ENCODE results near the gene ACACB. TPM values are rescaled to one million over a fixed set of nuclear protein-coding genes. Genes with fewer than 3 reads are reported as not detected.

The ACACB gene
- total and polyA plus RNA-seq, 7 experiments from 2014 or later, result 3.8 to 58.3 (median 30.9) TPM

Other genes starting within 250 kb of the ACACB start
- not detected for gene DAO, start 236.5 kb upstream of the ACACB start, total RNA-seq
- gene DAO, start 236.5 kb upstream of the ACACB start, polyA plus RNA-seq, result not detected
- gene SVOP, start 95.5 kb upstream of the ACACB start, total RNA-seq, result not detected
- gene SVOP, start 95.5 kb upstream of the ACACB start, polyA plus RNA-seq, result not detected
- 10 to 100 TPM in 4 of 5 experiments, 1 to 10 TPM in 1; 7.8 to 15.7 (median 12.9) TPM for gene USP30, start 64.0 kb upstream of the ACACB start, total RNA-seq
- gene USP30, start 64.0 kb upstream of the ACACB start, polyA plus RNA-seq, result 10 to 100 TPM; 11.0 to 15.7 TPM
- 10 to 100 TPM; 13.2 to 21.4 (median 17.6) TPM for gene ALKBH2, start 23.1 kb upstream of the ACACB start, total RNA-seq
- gene ALKBH2, start 23.1 kb upstream of the ACACB start, polyA plus RNA-seq, result 10 to 100 TPM; 18.0 to 23.2 TPM
- gene UNG, start 19.0 kb upstream of the ACACB start, total RNA-seq, result 10 to 100 TPM in 3 of 5 experiments, 1 to 10 TPM in 2; 7.7 to 54.8 (median 13.6) TPM
- 10 to 100 TPM; 21.9 to 34.7 TPM for gene UNG, start 19.0 kb upstream of the ACACB start, polyA plus RNA-seq
- not detected for gene FOXN4, start 192.7 kb downstream of the ACACB start, total RNA-seq
- gene FOXN4, start 192.7 kb downstream of the ACACB start, polyA plus RNA-seq, result not detected
- gene MYO1H, start 231.3 kb downstream of the ACACB start, total RNA-seq, result under 1 TPM in 1 of 5 experiments, not detected in 4; 0.49 TPM
- not detected for gene MYO1H, start 231.3 kb downstream of the ACACB start, polyA plus RNA-seq